MM.1S (cell line): ENCODE data around the gene NUP210.

Source experiments
- DNase-seq: peaks from one replicate; pipeline ENCODE4 v3.0.0-alpha.2; 2015
- H2AFZ ChIP-seq: fragments of 300-600 bp; sonication (generic); 2 replicates; pipeline ENCODE4 v1.6.0; 2016; ENCODE audit warnings: antibody characterized with exemption, low read length
- H3F3A ChIP-seq: fragments of 300-600 bp; sonication (generic); 2 replicates; pipeline ENCODE4 v1.6.1; 2016; ENCODE audit warnings: mild to moderate bottlenecking, antibody characterized with exemption, low read length, moderate library complexity, mixed read lengths; ENCODE audit not compliant: insufficient read depth
- H3K27ac ChIP-seq: fragments of 300-600 bp; sonication (generic); 2 replicates; pipeline ENCODE4 v1.5.1; 2016; ENCODE audit warnings: mild to moderate bottlenecking, low read length
- H3K27me3 ChIP-seq: fragments of 300-600 bp; sonication (generic); replicated peaks from 2 replicates; pipeline ENCODE4 v1.6.0; 2016; ENCODE audit warnings: low read length; ENCODE audit not compliant: insufficient read depth
- H3K36me3 ChIP-seq: fragments of 300-600 bp; sonication (generic); replicated peaks from 2 replicates; pipeline ENCODE4 v1.6.1; 2016; ENCODE audit warnings: mild to moderate bottlenecking, low read length, mixed read lengths; ENCODE audit not compliant: insufficient read depth
- H3K4me1 ChIP-seq: fragments of 300-600 bp; sonication (generic); 2 replicates; pipeline ENCODE4 v1.6.1; 2016; ENCODE audit warnings: low read length, mixed read lengths
- H3K4me2 ChIP-seq: fragments of 300-600 bp; sonication (generic); 2 replicates; pipeline ENCODE4 v1.6.0; 2016; ENCODE audit warnings: low read depth, low read length
- H3K4me3 ChIP-seq: fragments of 300-600 bp; sonication (generic); 2 replicates; pipeline ENCODE4 v1.5.1; 2016; ENCODE audit warnings: low read length, mixed read lengths
- H3K79me2 ChIP-seq: fragments of 300-600 bp; sonication (generic); 2 replicates; pipeline ENCODE4 v1.6.1; 2016; ENCODE audit warnings: mixed run types, low read length, mixed read lengths
- H3K9ac ChIP-seq: fragments of 300-600 bp; sonication (generic); 2 replicates; pipeline ENCODE4 v1.6.1; 2016; ENCODE audit warnings: low read length, mixed read lengths
- H3K9me2 ChIP-seq: fragments of 300-600 bp; sonication (generic); replicated peaks from 2 replicates; pipeline ENCODE4 v1.6.1; 2016; ENCODE audit warnings: mild to moderate bottlenecking, low read length, mixed read lengths; ENCODE audit not compliant: insufficient read depth
- H3K9me3 ChIP-seq: fragments of 300-600 bp; sonication (generic); replicated peaks from 2 replicates; pipeline ENCODE4 v1.6.1; 2016; ENCODE audit warnings: mild to moderate bottlenecking, low read length, mixed read lengths; ENCODE audit not compliant: insufficient read depth
- H4K20me1 ChIP-seq: fragments of 300-600 bp; sonication (generic); 2 replicates; pipeline ENCODE4 v1.6.1; 2016; ENCODE audit warnings: mild to moderate bottlenecking, low read length, moderate library complexity, mixed read lengths; ENCODE audit not compliant: insufficient read depth
- CTCF ChIP-seq: fragments of 300-600 bp; sonication (generic); IDR thresholded peaks from 2 replicates; pipeline ENCODE4 v1.5.1; 2016; ENCODE audit warnings: antibody characterized with exemption, low read length, mixed read lengths
- EZH2 ChIP-seq: fragments of 300-600 bp; sonication (generic); optimal IDR thresholded peaks from 2 replicates; pipeline ENCODE3; 2017; ENCODE audit warnings: low read depth, mild to moderate bottlenecking, antibody characterized with exemption, low read length, mixed read lengths
- EZH2phosphoT487 ChIP-seq: fragments of 300-600 bp; sonication (generic); IDR thresholded peaks from 2 replicates; pipeline ENCODE4 v1.6.1; 2018; ENCODE audit warnings: antibody characterized with exemption, low read length

The NUP210 gene

GRCh38 chr3:13266651-13267362 lies 153.3 kb downstream of the NUP210 start:
- Histone ChIP-seq H3K79me2 (no peaks in the 10 kb centered on the region), H3K27me3 (no peaks in the 10 kb centered on the region), H3F3A (no peaks in the 10 kb centered on the region), H3K9me3 (no peaks in the 10 kb centered on the region), H2AFZ (no peak overlapping the region), H3K4me1 (no peaks in the 10 kb centered on the region), H3K9ac (no peak overlapping the region), H3K4me3 (no peak overlapping the region), H4K20me1 (no peaks in the 10 kb centered on the region), H3K27ac (no peak overlapping the region), H3K9me2 (no peaks in the 10 kb centered on the region), H3K36me3 (no peaks in the 10 kb centered on the region), H3K4me2 (no peak overlapping the region)
- TF ChIP-seq EZH2 = no peak
- no peak for TF ChIP-seq EZH2phosphoT487
- no peak for TF ChIP-seq CTCF
- no peak for DNase-seq
